Measurements from ENCODE around the gene PRDM11.

DNA sequence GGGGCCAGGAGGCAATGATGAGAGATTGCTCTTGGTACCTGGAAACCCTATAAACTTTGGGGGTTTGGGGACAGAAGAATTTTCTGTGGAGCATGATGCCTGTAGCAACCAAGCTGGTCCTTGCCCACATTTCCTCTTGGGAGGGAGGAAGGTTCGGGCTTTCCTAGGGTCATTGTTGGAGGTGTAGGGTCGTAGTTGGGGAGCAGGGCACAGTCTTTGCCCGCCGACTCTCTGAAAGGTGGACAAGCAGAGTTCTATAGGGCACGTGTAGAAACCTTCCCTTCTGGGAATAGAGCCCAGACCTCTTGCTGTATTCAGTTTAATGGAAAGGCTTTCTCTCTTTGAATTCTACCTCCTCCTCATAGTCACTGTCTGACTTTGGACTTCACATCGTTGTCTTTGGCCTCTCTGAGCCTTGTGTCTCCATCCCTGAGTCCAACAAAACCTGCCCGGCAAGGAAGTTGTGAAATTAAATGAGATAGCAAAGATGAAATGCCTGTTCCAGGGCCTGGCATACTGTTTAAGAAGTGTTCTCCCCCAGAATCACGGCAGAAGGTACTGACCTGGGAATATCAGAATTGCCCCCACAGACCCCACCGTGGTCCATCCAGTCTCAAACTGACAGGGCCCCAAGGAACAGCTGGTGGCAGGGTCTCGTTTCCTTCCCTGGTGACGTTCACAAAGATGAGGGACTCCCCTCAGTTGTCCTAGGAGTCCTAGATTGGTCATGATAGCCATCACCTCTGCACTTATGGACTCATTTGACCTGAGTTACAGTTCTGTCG lies 1.6 kb downstream of the PRDM11 start:
- no peak for TF ChIP-seq POLR2A (IDR thresholded peaks at IDR 0.05)
- TF ChIP-seq, protein P1, sequence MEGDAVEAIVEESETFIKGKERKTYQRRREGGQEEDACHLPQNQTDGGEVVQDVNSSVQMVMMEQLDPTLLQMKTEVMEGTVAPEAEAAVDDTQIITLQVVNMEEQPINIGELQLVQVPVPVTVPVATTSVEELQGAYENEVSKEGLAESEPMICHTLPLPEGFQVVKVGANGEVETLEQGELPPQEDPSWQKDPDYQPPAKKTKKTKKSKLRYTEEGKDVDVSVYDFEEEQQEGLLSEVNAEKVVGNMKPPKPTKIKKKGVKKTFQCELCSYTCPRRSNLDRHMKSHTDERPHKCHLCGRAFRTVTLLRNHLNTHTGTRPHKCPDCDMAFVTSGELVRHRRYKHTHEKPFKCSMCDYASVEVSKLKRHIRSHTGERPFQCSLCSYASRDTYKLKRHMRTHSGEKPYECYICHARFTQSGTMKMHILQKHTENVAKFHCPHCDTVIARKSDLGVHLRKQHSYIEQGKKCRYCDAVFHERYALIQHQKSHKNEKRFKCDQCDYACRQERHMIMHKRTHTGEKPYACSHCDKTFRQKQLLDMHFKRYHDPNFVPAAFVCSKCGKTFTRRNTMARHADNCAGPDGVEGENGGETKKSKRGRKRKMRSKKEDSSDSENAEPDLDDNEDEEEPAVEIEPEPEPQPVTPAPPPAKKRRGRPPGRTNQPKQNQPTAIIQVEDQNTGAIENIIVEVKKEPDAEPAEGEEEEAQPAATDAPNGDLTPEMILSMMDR (IDR thresholded peaks at IDR 0.05 in 8 of 11, conservative IDR thresholded peaks at IDR 0.05 in 3 of 11): no peak
- no peak for TF ChIP-seq POLR2AphosphoS5 (IDR thresholded peaks at IDR 0.05)

Measured in spleen (tissue), 7 donors.